Neuronal stem cell (in vitro differentiated cells): ENCODE results near the gene ODAD4.

Experiments
- DNase-seq: peaks from one replicate; pipeline ENCODE4 v3.0.0-alpha.2; 2013; ENCODE audit warnings: low spot score
- H2AFZ ChIP-seq: one replicate; pipeline ENCODE4 v1.6.1; 2013; ENCODE audit warnings: mild to moderate bottlenecking, low read length, inconsistent platforms
- H2AK5ac ChIP-seq: 2 replicates; pipeline ENCODE4 v1.6.1; 2013; ENCODE audit warnings: low read depth, mild to moderate bottlenecking, inconsistent platforms, low read length, moderate library complexity, mixed read lengths
- H2BK120ac ChIP-seq: 2 replicates; pipeline ENCODE4 v1.6.1; 2013; ENCODE audit warnings: low read depth, mild to moderate bottlenecking, inconsistent platforms, low read length, moderate library complexity, mixed read lengths
- H2BK12ac ChIP-seq: one replicate; pipeline ENCODE4 v1.6.1; 2013; ENCODE audit warnings: low read length, inconsistent platforms
- H2BK15ac ChIP-seq: 2 replicates; pipeline ENCODE4 v1.6.1; 2013; ENCODE audit warnings: mild to moderate bottlenecking, low read length, inconsistent platforms, mixed read lengths
- H2BK5ac ChIP-seq: one replicate; pipeline ENCODE4 v1.6.1; 2013; ENCODE audit warnings: inconsistent platforms, mild to moderate bottlenecking, low read length, moderate library complexity
- H3K14ac ChIP-seq: one replicate; pipeline ENCODE4 v1.6.1; 2013; ENCODE audit warnings: low read length, inconsistent platforms
- H3K18ac ChIP-seq: 2 replicates; pipeline ENCODE4 v1.6.1; 2013; ENCODE audit warnings: low read length, inconsistent platforms
- H3K23ac ChIP-seq: 2 replicates; pipeline ENCODE4 v1.6.1; 2013; ENCODE audit warnings: low read depth, mild to moderate bottlenecking, mixed read lengths, low read length, inconsistent platforms; ENCODE audit not compliant: poor library complexity
- H3K27ac ChIP-seq: replicated peaks from 3 replicates; pipeline ENCODE4 v1.5.1; 2013; ENCODE audit warnings: low read length, inconsistent platforms
- H3K27me3 ChIP-seq, 3 experiments: 2 replicates each; pipeline ENCODE4 v1.6.1; 2013; ENCODE audit warnings: low read length in 3 of 3, mild to moderate bottlenecking in 2 of 3, inconsistent platforms in 1 of 3, low read depth in 1 of 3, mixed read lengths in 1 of 3, moderate library complexity in 1 of 3; ENCODE audit not compliant: control insufficient read depth in 3 of 3, insufficient read depth in 3 of 3
- H3K36me3 ChIP-seq, 2 donors: replicated peaks in 1 of 2; 2 replicates each; pipeline ENCODE4 v1.6.1; 2013; ENCODE audit warnings: low read length in 2 of 2; ENCODE audit not compliant: control insufficient read depth in 2 of 2, insufficient read depth in 2 of 2
- H3K4ac ChIP-seq: 2 replicates; pipeline ENCODE4 v1.6.1; 2013; ENCODE audit warnings: inconsistent platforms, mild to moderate bottlenecking, low read length, moderate library complexity
- H3K4me1 ChIP-seq, 2 donors: 1 replicate in 1 of 2; 2 replicates in 1 of 2; pipeline ENCODE4 v1.6.1; 2013; ENCODE audit warnings: low read length in 2 of 2, low read depth in 1 of 2; ENCODE audit not compliant: control insufficient read depth in 2 of 2, insufficient read depth in 1 of 2
- H3K4me2 ChIP-seq: one replicate; pipeline ENCODE4 v1.6.1; 2013; ENCODE audit warnings: mild to moderate bottlenecking, low read length, inconsistent platforms; ENCODE audit not compliant: insufficient read depth, poor library complexity, severe bottlenecking
- H3K4me3 ChIP-seq, 2 donors: 2 replicates each; pipeline ENCODE4 v1.5.1; 2013; ENCODE audit warnings: low read length in 2 of 2, mild to moderate bottlenecking in 2 of 2, inconsistent platforms in 1 of 2, moderate library complexity in 1 of 2
- H3K79me1 ChIP-seq: one replicate; pipeline ENCODE4 v1.6.1; 2013; ENCODE audit warnings: low read depth, mild to moderate bottlenecking, inconsistent platforms, low read length, moderate library complexity
- H3K9ac ChIP-seq: one replicate; pipeline ENCODE4 v1.6.1; 2013; ENCODE audit warnings: mild to moderate bottlenecking, low read depth, low read length, inconsistent platforms; ENCODE audit not compliant: poor library complexity
- H3K9me3 ChIP-seq, 2 donors: replicated peaks in 1 of 2; 2 replicates each; pipeline versions ENCODE3 to v1.6.1; 2013; ENCODE audit warnings: low read length in 2 of 2, mild to moderate bottlenecking in 2 of 2, inconsistent platforms in 1 of 2, low read depth in 1 of 2, mixed read lengths in 1 of 2, moderate library complexity in 1 of 2; ENCODE audit not compliant: control insufficient read depth in 2 of 2, insufficient read depth in 1 of 2
- H4K8ac ChIP-seq: one replicate; pipeline ENCODE4 v1.6.1; 2013; ENCODE audit warnings: low read depth, mild to moderate bottlenecking, inconsistent platforms, low read length, moderate library complexity
- H4K91ac ChIP-seq: one replicate; pipeline ENCODE4 v1.6.1; 2013; ENCODE audit warnings: low read length, low read depth, mild to moderate bottlenecking, inconsistent platforms; ENCODE audit not compliant: poor library complexity
- WGBS, 2 donors: extraction: QIAGEN DNeasy Blood & Tissue Kit; methylation state at CpG; one replicate each; pipeline ENCODE4 v1.1.7; 2013; ENCODE audit warnings: missing lambda C conversion rate in 2 of 2, mixed read lengths in 1 of 2; ENCODE audit not compliant: insufficient read length in 2 of 2, insufficient replicate concordance in 1 of 2; ENCODE audit errors: extremely low coverage in 2 of 2; 5-methylcytosine and 5-hydroxymethylcytosine counted together

Gene ODAD4

GRCh38 chr17:41935641-41936040 lies 5.2 kb downstream of the ODAD4 start:
- WGBS, 2 donors = no CpG with 5 or more reads among the region's 6 CpGs
- Histone ChIP-seq H3K4me3 (no peak overlapping the region), H2BK12ac (no peak overlapping the region), H2BK5ac (no peak overlapping the region), H4K8ac (no peak overlapping the region), H3K4ac (no peak overlapping the region), H3K4me2 (no peak overlapping the region), H3K23ac (no peak overlapping the region), H2AK5ac (no peak overlapping the region), H3K79me1 (no peaks in the 10 kb centered on the region), H3K27ac (no peak overlapping the region), H3K9me3 (no peaks in the 10 kb centered on the region), H2AFZ (no peak overlapping the region), H3K9ac (no peak overlapping the region), H3K14ac (no peak overlapping the region), H3K4me1 (peaks cover 2 to 3% of the 10 kb centered on the region in 2 donors), H4K91ac (no peak overlapping the region), H2BK15ac (no peak overlapping the region), H3K27me3 (no peaks in the 10 kb centered on the region), H3K36me3 (peaks cover 19 to 48% of the 10 kb centered on the region in 2 donors), H2BK120ac (no peak overlapping the region), H3K18ac (no peak overlapping the region)
- no peak for DNase-seq

- H3K18ac ChIP-seq = no peak overlapping the region
- no peak overlapping the region for H4K91ac ChIP-seq
- H2AFZ ChIP-seq = no peak overlapping the region
- H3K27me3 ChIP-seq = no peaks in the 10 kb centered on the region
- H2BK120ac ChIP-seq = no peak overlapping the region
- H2BK5ac ChIP-seq = peak overlapping the region; percentile 47
- no peak overlapping the region for H3K9ac ChIP-seq
- H3K36me3 ChIP-seq = peaks cover 19 to 48% of the 10 kb centered on the region in 2 donors
- no peak overlapping the region for H3K4me3 ChIP-seq
- no peak overlapping the region for H3K27ac ChIP-seq
- DNase-seq = no peak
- H3K4me1 ChIP-seq = no peaks in the 10 kb centered on the region
- H2BK15ac ChIP-seq = no peak overlapping the region
- H3K9me3 ChIP-seq = no peaks in the 10 kb centered on the region
- H2BK12ac ChIP-seq = no peak overlapping the region
- no peak overlapping the region for H3K4me2 ChIP-seq
- H3K14ac ChIP-seq = no peak overlapping the region
- H3K4ac ChIP-seq = no peak overlapping the region
- no peak overlapping the region for H4K8ac ChIP-seq
- WGBS, 2 donors = no CpG with 5 or more reads among the region's 19 CpGs
- no peak overlapping the region for H3K23ac ChIP-seq
- no peaks in the 10 kb centered on the region for H3K79me1 ChIP-seq
- H2AK5ac ChIP-seq = no peak overlapping the region
These were observed 7.8 kb downstream of the ODAD4 start for GRCh38 chr17:41937970-41938954.

- no CpG with 5 or more reads among the region's 4 CpGs for WGBS, 2 donors
- no peak overlapping the region for H2AK5ac ChIP-seq
These were observed 8.8 kb downstream of the ODAD4 start for GRCh38 chr17:41939044-41939692.

GRCh38 chr17:41939693-41940090 lies 9.3 kb downstream of the ODAD4 start:
- Histone ChIP-seq H3K4me1 (no peaks in the 10 kb centered on the region), H3K9ac (no peak overlapping the region), H2AK5ac (no peak overlapping the region), H3K9me3 (no peaks in the 10 kb centered on the region), H3K36me3 (peaks cover 19 to 48% of the 10 kb centered on the region in 2 donors), H3K18ac (no peak overlapping the region), H2BK5ac (no peak overlapping the region), H2BK15ac (no peak overlapping the region), H3K4ac (no peak overlapping the region), H3K27me3 (no peaks in the 10 kb centered on the region), H2BK120ac (no peak overlapping the region), H3K79me1 (no peaks in the 10 kb centered on the region), H2AFZ (no peak overlapping the region), H3K14ac (no peak overlapping the region), H4K8ac (no peak overlapping the region), H2BK12ac (no peak overlapping the region), H3K4me2 (no peak overlapping the region), H3K23ac (no peak overlapping the region), H3K27ac (no peak overlapping the region), H4K91ac (no peak overlapping the region), H3K4me3 (no peak overlapping the region)
- DNase-seq = no peak
- WGBS, 2 donors = no CpG with 5 or more reads among the region's 6 CpGs

More at GRCh38 chr17:41939044-41939692, 8.8 kb downstream of the ODAD4 start:
- Histone ChIP-seq H3K36me3 (peaks cover 19 to 48% of the 10 kb centered on the region in 2 donors), H2BK120ac (no peak overlapping the region), H3K4ac (no peak overlapping the region), H3K79me1 (no peaks in the 10 kb centered on the region), H3K4me2 (no peak overlapping the region), H3K9me3 (no peaks in the 10 kb centered on the region), H3K4me1 (no peaks in the 10 kb centered on the region), H3K14ac (no peak overlapping the region), H4K8ac (no peak overlapping the region), H3K4me3 (no peak overlapping the region), H3K18ac (no peak overlapping the region), H3K9ac (no peak overlapping the region), H2BK12ac (no peak overlapping the region), H2BK15ac (no peak overlapping the region), H3K27ac (no peak overlapping the region), H3K23ac (no peak overlapping the region), H2BK5ac (no peak overlapping the region), H2AFZ (no peak overlapping the region), H4K91ac (no peak overlapping the region), H3K27me3 (no peaks in the 10 kb centered on the region)
- DNase-seq = no peak
